ENCODE results near the gene GTF3C5. TPM values are rescaled to one million over a fixed set of nuclear protein-coding genes. Genes with fewer than 3 reads are reported as not detected.
"Not testable (repeated sequence)": the region's sequence is repeated elsewhere in the genome, so short reads cannot be mapped to it uniquely, and the experiment has no call there.

GTF3C5 gene
- total RNA-seq, 1 donor from 2014 or later = 27.6 TPM

GRCh38 chr9:133076691-133077090 is 45.9 kb downstream of the GTF3C5 start:
- no peak for DNase-seq (ENCODE audit: low spot score)
- intact Hi-C loops (cut with DNase I) = no loop called here

- DNase-seq (ENCODE audit: low spot score) = no peak
- intact Hi-C loops (cut with DNase I) = no loop called here
Measured at GRCh38 chr9:133078486-133078885, 47.7 kb downstream of the GTF3C5 start.

- intact Hi-C loops (cut with DNase I) = no loop called here
- DNase-seq (ENCODE audit: low spot score) = no peak
Measured at GRCh38 chr9:133080161-133080560, 49.4 kb downstream of the GTF3C5 start.

- DNase-seq (ENCODE audit: low spot score); intact Hi-C loops (cut with DNase I): not testable (repeated sequence)
Measured at GRCh38 chr9:133080786-133081779, 50.3 kb downstream of the GTF3C5 start.

- DNase-seq (ENCODE audit: low spot score); intact Hi-C loops (cut with DNase I): not testable (repeated sequence)
Measured at GRCh38 chr9:133081957-133082644, 51.3 kb downstream of the GTF3C5 start.

- DNase-seq (ENCODE audit: low spot score); intact Hi-C loops (cut with DNase I): not testable (repeated sequence)
Measured at GRCh38 chr9:133083688-133084087, 52.9 kb downstream of the GTF3C5 start.

GRCh38 chr9:133086212-133086860 is 55.5 kb downstream of the GTF3C5 start:
- DNase-seq (ENCODE audit: low spot score); intact Hi-C loops (cut with DNase I): not testable (repeated sequence)

- intact Hi-C loops (cut with DNase I) = no loop called here
- no peak for DNase-seq (ENCODE audit: low spot score)
Measured at GRCh38 chr9:133086894-133087293, 56.1 kb downstream of the GTF3C5 start.

GRCh38 chr9:133087429-133088145 is 56.8 kb downstream of the GTF3C5 start:
- no peak for DNase-seq (ENCODE audit: low spot score)
- intact Hi-C loops (cut with DNase I) = no loop called here

- intact Hi-C loops (cut with DNase I) = no loop called here
- no peak for DNase-seq (ENCODE audit: low spot score)
Measured at GRCh38 chr9:133088146-133088750, 57.5 kb downstream of the GTF3C5 start.

GRCh38 chr9:133088756-133089155 is 58.0 kb downstream of the GTF3C5 start:
- no peak for DNase-seq (ENCODE audit: low spot score)
- intact Hi-C loops (cut with DNase I) = no loop called here

- intact Hi-C loops (cut with DNase I) = no loop called here
- DNase-seq (ENCODE audit: low spot score) = no peak
Measured at GRCh38 chr9:133089271-133089671, 58.5 kb downstream of the GTF3C5 start.

- intact Hi-C loops (cut with DNase I) = no loop called here
- DNase-seq (ENCODE audit: low spot score) = no peak
Measured at GRCh38 chr9:133090187-133090586, 59.4 kb downstream of the GTF3C5 start.

- intact Hi-C loops (cut with DNase I) = no loop called here
- DNase-seq (ENCODE audit: low spot score) = no peak
Measured at GRCh38 chr9:133090752-133091385, 60.1 kb downstream of the GTF3C5 start.

- intact Hi-C loops (cut with DNase I); DNase-seq (ENCODE audit: low spot score): not testable (repeated sequence)
Measured at GRCh38 chr9:133094351-133094750, 63.6 kb downstream of the GTF3C5 start.

- DNase-seq (ENCODE audit: low spot score) = no peak
- intact Hi-C loops (cut with DNase I) = no loop called here
Measured at GRCh38 chr9:133094842-133095393, 64.1 kb downstream of the GTF3C5 start.

- intact Hi-C loops (cut with DNase I) = no loop called here
- DNase-seq (ENCODE audit: low spot score) = no peak
Measured at GRCh38 chr9:133098104-133098754, 67.4 kb downstream of the GTF3C5 start.

- intact Hi-C loops (cut with DNase I) = no loop called here
- no peak for DNase-seq (ENCODE audit: low spot score)
Measured at GRCh38 chr9:133098871-133099270, 68.1 kb downstream of the GTF3C5 start.

Data from cardiac septum (tissue), 1 donor.